Activated CD4-positive, alpha-beta T cell treated with anti-CD3 and anti-CD28 coated beads, Interleukin-10, Interleukin-2, amounts not matched to agents 100 ng/mL and 50 ng/mL, durations not matched to agents 16 hours and 8 hours (primary cell): ENCODE data around the gene AFM.

ENCODE experiments used
- DNase-seq: peaks from one replicate; pipeline ENCODE4 v3.0.0-alpha.2; 2020

The AFM gene, protein sequence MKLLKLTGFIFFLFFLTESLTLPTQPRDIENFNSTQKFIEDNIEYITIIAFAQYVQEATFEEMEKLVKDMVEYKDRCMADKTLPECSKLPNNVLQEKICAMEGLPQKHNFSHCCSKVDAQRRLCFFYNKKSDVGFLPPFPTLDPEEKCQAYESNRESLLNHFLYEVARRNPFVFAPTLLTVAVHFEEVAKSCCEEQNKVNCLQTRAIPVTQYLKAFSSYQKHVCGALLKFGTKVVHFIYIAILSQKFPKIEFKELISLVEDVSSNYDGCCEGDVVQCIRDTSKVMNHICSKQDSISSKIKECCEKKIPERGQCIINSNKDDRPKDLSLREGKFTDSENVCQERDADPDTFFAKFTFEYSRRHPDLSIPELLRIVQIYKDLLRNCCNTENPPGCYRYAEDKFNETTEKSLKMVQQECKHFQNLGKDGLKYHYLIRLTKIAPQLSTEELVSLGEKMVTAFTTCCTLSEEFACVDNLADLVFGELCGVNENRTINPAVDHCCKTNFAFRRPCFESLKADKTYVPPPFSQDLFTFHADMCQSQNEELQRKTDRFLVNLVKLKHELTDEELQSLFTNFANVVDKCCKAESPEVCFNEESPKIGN

DNA sequence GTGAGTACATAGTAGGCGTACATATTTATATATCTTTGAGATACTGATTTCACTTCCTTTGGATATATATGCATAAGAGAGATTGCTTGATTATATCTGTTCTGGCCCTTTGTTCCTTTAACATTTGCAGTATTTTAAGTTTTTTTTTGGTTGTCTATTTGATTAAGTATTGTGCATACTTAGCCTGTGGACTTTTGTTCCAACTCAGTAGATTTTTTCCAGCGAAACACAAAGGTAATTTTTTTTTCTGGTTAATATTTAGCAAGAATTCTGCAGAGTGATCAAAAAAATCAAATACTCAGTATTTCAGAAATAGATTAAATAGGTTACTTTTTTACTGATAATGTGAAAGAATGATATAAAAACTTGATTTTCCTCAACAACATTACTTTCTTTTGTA, at the start of gene AFM:
Gene AFM (plus strand): TSS at position 388 of the 400 bp plus-strand sequence. CDS start 31 bp downstream, outside the sequence.
- no peak for DNase-seq

DNA sequence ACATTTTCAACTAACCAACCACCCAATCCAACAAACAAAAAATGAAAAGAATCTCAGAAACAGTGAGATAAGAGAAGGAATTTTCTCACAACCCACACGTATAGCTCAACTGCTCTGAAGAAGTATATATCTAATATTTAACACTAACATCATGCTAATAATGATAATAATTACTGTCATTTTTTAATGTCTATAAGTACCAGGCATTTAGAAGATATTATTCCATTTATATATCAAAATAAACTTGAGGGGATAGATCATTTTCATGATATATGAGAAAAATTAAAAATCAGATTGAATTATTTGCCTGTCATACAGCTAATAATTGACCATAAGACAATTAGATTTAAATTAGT, 49.8 kb upstream of the AFM start:
- DNase-seq, result no peak

DNA sequence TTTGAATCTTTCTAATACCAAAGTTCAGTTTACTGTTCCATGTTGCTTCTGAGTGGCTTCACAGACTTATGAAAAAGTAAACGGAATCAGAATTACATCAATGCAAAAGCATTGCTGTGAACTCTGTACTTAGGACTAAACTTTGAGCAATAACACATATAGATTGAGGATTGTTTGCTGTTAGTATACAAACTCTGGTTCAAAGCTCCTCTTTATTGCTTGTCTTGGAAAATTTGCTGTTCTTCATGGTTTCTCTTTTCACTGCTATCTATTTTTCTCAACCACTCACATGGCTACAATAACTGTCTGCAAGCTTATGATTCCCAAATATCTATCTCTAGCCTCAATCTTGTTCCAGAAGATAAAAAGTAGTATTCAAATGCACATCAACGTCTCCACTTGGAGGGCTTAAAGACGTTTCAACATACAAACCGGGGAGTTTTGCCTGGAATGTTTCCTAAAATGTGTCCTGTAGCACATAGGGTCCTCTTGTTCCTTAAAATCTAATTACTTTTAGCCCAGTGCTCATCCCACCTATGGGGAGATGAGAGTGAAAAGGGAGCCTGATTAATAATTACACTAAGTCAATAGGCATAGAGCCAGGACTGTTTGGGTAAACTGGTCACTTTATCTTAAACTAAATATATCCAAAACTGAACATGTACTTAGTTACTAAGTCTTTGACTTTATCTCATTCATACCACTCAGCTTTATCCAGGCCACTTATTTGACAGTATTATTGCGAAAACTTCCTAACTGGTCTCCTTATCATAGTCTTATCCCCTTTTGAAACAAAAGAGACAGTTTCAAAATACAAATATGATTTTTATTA, 49.2 kb upstream of the AFM start:
- no peak for DNase-seq

DNA sequence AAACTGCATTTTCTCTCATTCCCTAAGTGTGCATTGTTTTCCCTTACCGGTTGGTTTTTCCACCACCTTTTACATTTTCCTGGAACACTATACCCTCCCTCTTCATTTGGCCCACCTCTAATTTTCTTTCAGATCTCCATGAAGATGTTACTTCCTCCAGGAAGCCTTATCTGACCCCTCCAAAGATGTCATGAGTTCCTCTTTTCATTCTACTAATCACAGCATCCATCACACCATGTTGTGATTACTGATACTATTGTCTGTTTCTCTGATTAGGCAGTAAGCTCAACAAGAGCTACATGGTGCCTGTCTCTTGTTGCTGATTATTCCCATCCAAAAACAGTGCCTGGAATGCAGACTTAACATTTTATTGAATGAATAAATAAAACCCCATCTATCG, 48.4 kb upstream of the AFM start:
- DNase-seq, result no peak

DNA sequence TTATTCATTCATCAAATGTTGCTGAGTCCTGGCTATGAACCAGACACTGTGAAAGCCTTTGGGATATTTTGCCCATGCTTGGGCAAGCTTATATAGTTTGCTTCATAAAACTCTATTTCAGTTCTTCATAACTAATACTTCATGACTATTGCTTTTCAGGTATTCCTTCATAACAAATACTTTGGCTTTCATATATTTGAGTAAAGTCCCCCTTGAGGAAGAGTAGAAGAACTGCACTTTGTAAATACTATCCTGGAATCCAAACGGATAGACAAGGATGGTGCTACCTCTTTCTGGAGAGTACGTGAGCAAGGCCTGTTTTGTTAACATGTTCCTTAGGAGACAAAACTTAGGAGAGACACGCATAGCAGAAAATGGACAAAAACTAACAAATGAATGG, 47.2 kb upstream of the AFM start:
- no peak for DNase-seq

DNA sequence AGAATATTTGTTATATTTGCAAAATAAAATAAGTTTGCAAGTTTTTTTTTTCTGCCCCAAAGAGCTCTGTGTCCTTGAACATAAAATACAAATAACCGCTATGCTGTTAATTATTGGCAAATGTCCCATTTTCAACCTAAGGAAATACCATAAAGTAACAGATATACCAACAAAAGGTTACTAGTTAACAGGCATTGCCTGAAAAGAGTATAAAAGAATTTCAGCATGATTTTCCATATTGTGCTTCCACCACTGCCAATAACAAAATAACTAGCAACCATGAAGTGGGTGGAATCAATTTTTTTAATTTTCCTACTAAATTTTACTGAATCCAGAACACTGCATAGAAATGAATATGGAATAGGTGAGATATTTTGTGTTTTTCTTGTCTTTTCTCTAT, 45.6 kb upstream of the AFM start, which contains the start of gene AFP:
Gene AFP (plus strand): TSS at position 238 of the 400 bp plus-strand sequence. CDS start 42 bp downstream, at position 280.
- no peak for DNase-seq

DNA sequence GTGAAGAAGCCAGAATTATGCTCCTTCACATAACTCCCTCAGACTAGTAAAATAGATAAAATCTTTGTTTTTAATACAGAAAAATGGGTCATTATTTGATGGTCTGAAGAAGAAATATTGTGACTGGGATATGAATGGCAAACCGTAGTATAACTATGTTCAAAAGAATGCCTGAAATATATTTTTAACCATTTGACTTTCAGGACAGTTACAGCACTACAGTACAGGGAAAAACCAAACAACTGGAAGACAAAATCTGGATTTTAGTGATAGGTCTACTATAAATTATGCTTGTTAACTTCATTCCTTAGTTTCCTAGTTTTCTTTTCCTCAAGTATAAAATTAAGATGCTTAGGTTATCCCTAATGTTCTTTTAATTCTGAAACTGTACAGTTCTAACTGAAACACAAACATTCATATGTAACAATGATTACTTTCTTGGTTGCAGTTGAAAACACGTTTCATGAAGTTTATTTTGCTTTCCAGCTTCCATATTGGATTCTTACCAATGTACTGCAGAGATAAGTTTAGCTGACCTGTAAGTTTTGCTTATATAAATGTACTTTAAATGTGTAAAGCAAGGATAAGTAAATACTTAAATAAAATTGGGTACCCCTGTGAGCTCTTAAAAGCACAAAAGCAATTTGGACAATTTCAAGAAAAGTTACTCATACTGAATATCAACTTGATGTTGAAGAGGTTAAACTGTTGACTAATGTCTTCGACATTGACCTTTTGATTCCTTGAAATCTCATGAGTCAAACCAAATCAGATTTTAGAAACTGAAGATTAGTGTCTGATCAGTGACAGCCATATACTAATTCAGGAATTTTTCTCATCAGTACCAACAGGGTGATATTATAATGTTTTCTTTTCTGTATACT, 44.6 kb upstream of the AFM start:
- DNase-seq, result no peak

DNA sequence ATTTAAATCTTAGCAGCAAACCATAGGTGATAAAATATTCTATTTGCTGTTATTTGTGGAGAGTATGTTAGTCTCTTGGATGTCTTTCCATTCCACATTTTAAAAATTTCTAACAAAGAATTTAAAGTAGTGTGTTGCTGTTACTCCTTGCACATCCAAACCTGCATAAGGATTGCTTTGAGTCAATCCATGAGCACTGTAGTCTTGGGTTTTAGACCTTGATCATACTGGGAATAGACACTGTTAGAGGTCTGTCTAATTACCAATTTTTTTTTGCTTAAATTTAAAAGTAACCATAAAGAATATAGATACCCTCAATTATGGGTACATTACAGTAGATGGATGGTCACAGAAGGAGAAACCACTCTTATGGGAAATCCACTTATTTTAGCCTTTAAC, 44.0 kb upstream of the AFM start:
- no peak for DNase-seq

DNA sequence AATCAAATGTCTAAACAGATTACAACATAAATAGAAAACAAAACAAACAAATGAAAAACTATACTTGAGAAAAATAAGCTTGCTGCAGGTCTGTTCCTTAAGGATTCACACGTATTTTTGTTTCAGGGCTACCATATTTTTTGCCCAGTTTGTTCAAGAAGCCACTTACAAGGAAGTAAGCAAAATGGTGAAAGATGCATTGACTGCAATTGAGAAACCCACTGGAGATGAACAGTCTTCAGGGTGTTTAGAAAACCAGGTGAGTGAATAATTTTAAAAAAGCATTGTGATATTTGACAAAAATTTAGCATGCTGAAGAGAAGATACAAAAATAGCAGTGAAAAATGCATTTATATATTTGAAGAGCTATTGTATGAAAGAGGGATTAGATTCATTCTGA, 43.5 kb upstream of the AFM start:
- DNase-seq, result no peak

DNA sequence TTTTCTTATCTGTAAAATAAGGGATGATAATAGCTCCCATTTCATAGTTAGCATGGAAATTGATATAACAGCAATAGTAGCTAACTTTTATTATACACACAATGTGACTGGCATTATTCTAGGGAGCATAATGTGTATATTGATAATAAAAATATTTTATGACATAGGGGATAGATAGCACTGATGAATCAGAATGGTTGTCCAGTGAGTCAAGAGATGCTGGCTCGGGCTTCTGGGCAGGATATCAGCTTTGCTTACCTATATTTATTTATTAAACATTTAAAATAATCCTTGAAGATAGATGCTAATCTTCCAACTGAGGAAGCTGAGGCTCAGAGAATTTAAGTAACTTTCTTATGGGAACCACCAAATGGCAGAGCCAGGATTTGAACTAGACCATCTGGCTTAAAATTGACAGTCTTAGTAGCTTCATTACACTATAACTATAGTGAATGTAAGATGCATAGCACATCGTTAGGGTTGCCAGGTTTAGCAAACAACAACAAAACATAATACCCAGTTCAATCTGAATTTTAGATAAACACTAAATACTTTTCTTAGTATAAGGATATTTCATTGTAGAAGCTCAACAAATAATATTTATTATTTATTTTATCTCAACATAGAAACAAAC, 42.8 kb upstream of the AFM start:
- no peak for DNase-seq

DNA sequence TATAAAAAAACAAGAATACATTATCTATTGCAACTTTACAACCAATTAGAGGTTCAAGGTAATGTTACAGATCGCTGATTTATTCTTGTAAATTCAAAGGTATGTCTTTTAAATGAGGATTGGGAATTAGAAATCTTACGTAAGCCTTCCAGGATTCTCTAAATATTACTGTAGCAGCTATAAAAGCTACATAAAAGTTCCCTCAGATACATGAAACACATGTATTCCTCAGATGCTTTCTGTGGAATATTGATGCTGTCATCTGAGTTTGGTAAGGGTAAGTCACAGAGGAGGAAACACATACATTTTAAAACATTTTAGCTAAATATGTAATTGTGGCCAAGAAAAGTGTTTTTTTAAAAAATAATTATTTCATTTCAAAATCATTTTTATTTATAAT, 42.1 kb upstream of the AFM start:
- no peak for DNase-seq

DNA sequence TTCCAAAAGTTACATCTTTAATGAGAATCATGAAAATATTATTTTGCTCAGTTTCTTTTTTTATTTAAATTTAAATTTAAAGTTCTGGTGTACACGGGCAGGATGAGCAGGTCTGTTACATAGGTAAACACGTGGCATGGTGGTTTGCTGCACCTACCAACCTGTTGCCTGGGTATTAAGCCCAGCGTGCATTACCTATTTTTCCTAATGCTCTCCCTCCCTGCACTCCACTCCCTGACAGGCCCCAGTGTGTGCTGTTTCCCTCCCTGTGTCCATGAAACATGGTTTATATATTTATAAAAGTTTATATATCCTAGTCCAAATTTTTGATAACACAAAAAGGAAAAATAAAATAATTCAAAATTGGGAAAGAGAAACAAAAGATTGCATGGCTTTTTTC, 41.6 kb upstream of the AFM start:
- no peak for DNase-seq

DNA sequence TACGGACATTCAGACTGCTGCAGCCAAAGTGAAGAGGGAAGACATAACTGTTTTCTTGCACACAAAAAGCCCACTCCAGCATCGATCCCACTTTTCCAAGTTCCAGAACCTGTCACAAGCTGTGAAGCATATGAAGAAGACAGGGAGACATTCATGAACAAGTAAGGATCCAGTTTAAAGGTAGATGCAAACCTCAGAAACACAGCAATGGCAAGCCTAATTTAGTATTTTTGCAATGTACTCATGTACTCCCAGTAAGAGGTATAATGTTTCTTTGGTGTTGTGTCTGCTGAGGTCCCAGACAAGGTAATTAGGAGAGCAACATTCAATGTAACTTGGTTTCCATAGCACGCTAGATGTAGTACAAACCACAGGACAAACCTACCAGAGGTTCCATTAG, 40.9 kb upstream of the AFM start:
- DNase-seq, result no peak

DNA sequence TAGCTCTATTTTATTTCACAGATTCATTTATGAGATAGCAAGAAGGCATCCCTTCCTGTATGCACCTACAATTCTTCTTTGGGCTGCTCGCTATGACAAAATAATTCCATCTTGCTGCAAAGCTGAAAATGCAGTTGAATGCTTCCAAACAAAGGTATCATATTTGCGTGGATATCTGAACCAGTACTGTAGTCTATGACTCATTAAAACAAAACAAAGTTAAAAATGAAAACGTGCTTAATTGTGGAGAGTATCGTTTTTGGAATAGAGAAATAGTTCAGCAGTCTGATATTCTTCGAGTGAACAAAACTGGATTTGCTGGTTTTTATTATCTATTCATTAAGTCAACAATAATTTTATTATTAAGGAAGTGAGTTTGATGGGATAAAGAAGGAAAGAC, 39.3 kb upstream of the AFM start:
- DNase-seq, result no peak

DNA sequence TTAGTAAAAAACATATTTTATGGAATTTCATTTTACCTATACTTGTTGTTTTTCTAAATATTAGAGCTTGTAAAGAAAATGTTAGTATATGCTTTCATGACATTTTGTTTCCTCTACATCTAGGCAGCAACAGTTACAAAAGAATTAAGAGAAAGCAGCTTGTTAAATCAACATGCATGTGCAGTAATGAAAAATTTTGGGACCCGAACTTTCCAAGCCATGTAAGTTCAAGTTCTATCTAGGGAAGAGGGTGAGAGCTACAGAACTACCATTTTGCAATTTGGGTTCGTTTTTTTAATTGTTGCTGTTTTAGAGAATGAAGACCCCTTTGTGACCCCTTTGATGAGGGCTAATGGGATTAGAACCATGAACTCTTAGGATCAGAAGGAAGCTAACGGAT, 38.3 kb upstream of the AFM start:
- DNase-seq, result no peak

DNA sequence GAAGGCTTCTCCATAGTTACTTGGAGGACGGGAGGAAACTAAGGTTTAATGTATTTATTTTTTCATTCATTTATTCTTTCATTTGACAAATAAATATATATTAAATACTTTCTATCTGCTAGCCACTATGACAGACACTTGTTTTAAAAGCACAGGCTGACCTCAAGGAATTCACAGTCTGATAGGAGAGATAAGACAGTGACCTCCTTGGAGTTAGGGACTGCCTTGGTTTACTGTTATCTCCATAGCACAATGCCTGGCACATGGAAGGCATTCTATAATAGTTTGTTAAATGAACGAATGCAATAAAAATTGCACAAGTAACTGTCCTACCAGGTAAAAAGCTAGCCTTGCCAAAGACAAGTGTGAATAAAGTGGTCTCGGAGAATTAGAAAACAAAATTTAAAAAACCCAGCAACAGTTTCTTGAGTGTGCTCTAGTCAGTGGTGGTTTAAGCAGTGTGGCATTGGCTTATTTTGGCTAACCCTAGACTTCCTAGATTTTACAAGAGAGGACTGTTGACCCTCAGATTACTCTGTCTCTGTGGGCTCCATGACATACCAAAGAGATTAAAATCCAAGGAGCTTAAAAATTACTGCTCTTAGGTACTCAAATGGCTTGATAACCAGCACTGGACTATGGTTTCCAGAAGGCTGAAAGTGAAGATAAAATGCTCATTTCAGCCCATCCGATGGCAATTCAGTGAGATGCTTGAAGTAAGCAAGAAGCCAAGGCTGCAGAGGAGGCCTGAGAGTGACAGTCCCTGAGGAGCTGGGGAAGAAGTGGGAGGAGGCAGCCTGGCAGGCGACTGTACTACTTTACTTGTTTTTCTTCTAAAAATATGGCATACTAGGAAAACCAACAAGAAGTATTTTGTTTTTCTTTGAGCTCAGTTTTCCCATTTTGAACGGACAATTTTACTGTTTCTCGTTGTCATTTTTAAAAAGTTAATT, 35.9 kb upstream of the AFM start:
- DNase-seq, result no peak

DNA sequence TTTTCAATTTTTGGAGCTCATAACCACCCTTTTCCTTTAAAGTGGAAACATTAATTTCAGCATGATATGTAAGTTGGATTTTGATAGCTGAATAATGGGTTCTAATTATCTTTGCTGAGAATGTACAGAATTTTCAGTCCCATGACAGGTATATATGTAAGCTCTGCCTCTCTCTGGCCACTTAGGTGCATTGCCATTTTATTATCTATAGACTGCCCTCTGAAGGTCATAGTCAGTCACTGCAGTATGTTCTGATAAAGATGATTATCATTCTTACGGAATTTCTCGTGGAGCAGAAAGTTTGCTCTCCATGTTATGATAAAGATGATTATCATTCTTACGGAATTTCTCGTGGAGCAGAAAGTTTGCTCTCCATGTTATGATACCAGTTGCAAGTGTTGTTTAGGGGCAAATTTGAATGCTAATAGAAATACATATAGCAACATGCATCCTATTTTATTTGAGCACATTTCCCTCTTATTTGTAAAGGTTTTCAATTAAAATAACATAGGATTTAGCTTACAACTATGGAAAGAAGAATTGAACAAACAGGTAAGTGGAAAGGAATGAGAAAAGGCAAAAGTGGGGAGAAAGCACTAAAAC, 35.1 kb upstream of the AFM start:
- DNase-seq, result peak; percentile 61

DNA sequence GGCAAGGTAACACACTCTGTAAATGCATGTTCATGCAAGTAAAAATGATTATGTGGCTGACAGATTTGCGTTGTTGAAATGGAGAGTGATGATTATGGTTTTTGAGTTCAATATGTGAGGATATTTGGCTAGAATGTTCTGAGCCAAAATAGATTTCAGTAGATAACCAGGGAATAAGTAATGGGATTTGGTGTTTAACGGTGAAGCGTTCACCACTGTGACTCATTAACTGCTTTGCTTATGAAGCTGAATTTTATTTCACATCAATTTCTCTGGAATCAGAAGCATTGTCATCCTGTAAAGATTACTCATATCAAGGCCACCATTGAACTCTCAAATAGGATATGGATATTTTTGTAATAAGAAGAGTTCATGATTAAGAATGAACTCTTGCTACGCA, 33.9 kb upstream of the AFM start:
- peak; percentile 1 for DNase-seq

DNA sequence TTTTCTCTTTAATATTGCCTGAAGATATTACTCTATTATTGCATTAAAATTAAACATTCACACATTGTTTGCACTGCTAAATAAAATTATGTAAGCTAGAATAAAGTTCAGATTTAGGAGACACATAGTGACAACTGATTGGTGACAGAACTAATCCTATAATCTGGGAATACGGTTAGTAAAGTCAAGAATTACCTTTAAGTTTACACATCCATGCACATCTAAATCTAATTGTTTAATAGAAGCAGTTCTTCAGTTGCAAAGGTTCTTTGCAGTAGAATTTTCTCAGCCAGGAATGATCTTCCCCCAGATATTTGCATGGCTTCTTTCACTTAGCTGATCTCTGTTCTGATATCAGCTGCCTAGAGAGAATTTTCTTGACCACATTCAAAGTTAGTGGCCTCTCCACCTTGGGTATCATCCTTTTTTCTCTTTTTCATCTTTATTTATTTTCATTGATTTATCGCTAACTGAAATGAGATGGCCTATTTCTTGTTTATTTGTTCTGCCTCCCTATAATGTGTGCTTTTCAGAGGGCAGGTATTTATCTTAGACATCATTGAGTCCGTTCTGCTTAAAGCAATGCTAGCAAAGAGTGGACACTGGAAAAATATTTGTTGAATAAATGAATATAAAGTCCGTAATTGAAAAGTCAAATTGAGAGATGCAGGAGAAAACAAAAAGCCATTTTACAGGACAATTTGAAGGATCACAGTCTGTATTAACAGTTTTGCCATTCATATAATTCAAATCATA, 32.9 kb upstream of the AFM start:
- DNase-seq, result no peak
